ENCODE measurements around the gene LTB4R.

LTB4R gene

GRCh38 chr14:24270537-24271133 lies 40.7 kb upstream of the LTB4R start:
- Histone ChIP-seq H3K4me3 (ENCODE audit: low read depth, low read length) (peak overlapping the region; percentile 65), H3K9me3 (ENCODE audit: severe bottlenecking) (no peaks in the 10 kb centered on the region), H3K36me3 (no peaks in the 10 kb centered on the region), H3K27ac (peak overlapping the region; percentile 94), H3K27me3 (ENCODE audit: insufficient read depth, low read depth, severe bottlenecking) (no peaks in the 10 kb centered on the region)
- DNase-seq: no peak
- no peak for TF ChIP-seq CTCF (IDR thresholded peaks at IDR 0.05; ENCODE audit: low read depth, low read length)

DNA sequence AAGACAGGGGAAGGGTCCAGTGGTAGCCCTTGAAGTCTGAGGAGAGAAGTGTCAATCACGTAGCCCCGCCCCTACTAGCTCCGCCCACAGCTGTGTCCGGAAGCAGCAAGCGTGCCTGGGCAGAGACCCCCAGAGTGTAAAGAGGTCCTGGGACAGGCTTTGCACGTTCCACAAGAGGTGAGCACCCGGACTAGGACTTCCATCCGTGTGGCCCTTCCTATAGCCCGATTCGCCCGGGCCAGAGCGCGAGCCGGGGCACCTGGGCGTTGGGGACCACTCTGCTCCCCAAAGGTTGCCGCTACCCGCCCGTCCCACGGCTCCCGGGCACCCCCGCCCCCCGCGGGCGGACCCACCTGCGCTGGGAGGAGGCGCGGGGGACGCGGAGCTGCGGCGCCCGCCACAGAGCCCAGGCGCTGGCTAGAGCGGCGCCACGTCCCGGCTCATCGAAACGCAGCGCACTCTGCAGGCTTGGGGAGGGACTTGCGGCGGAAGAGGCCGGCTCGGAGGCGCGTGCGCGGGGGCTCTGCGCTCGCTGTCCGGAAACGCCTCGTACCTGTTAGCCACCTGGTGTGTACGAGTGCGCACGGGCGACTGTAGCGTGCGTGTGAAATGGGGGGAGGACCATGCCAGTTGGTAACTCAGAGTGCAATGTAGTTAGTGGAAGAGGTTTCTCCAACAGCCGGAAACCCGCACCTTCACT lies 40.0 kb upstream of the LTB4R start, which contains the start of gene RABGGTA:
TSS of gene RABGGTA (minus strand) at position 464 of the 700 bp plus-strand sequence. CDS start 482 bp downstream, outside the sequence.
- TF ChIP-seq CTCF (IDR thresholded peaks at IDR 0.05; ENCODE audit: low read depth, low read length): peak; percentile 88
- no peaks in the 10 kb centered on the region for H3K36me3 ChIP-seq
- H3K27ac ChIP-seq: peak within 1 kb of the TSS; percentile 94
- H3K9me3 ChIP-seq (ENCODE audit: severe bottlenecking): no peaks in the 10 kb centered on the region
- peak within 1 kb of the TSS; percentile 65 for H3K4me3 ChIP-seq (ENCODE audit: low read depth, low read length)
- DNase-seq: peak; percentile 91
- no peaks in the 10 kb centered on the region for H3K27me3 ChIP-seq (ENCODE audit: insufficient read depth, low read depth, severe bottlenecking)

DNA sequence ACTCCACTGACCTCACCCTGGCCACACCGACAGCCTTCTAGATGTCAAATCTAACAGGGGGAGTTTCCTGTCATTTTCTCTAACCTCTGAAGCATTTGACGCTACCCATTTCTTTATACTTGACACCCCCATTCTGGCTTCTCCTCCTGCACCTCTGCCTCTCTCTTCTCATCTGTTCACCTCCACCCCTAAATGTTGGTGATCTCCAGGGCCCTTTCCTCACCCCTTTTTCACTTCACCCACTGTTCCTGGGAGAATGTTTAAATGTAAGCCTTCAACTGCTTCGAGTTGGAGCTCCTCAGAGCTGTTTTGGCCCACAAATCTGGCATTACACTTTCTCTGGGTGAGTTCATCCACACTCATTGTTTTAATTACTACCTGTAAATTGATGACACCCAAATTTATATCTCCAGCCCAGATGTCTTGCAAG lies 39.5 kb upstream of the LTB4R start:
- no peak for DNase-seq

DNA sequence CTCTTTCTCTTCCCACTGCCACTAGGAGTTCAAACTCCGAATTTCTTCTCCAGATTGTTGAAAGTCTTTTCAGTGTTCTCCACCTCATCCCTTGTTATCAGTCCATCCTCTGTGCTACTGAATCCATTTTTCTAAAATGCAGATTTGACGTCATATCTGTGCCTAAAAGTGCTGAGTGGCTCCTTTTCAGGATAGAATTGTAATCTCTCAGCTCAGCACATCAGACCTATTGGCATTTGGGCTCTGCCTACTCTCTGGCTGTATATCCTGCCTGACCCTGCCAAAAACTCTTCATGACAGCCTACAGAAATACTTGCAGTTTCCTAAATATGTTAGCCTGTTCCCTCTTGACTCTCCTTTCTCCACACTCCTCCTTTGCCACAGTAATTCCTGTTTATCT lies 38.8 kb upstream of the LTB4R start:
- peak overlapping the region; percentile 83; the same call in 1 of the 2 replicates for H3K27ac ChIP-seq
- no peak for TF ChIP-seq CTCF (IDR thresholded peaks at IDR 0.05; ENCODE audit: low read depth, low read length)
- H3K4me3 ChIP-seq (ENCODE audit: low read depth, low read length): no peak overlapping the region

More for the DNA sequence above, 39.5 kb upstream of the LTB4R start:
- H3K4me3 ChIP-seq (ENCODE audit: low read depth, low read length): peak overlapping the region; percentile 65
- H3K27ac ChIP-seq: peak overlapping the region; percentile 94
- no peaks in the 10 kb centered on the region for H3K9me3 ChIP-seq (ENCODE audit: severe bottlenecking)
- H3K27me3 ChIP-seq (ENCODE audit: insufficient read depth, low read depth, severe bottlenecking): no peaks in the 10 kb centered on the region
- H3K36me3 ChIP-seq: no peaks in the 10 kb centered on the region
- no peak for TF ChIP-seq CTCF (IDR thresholded peaks at IDR 0.05; ENCODE audit: low read depth, low read length)

DNA sequence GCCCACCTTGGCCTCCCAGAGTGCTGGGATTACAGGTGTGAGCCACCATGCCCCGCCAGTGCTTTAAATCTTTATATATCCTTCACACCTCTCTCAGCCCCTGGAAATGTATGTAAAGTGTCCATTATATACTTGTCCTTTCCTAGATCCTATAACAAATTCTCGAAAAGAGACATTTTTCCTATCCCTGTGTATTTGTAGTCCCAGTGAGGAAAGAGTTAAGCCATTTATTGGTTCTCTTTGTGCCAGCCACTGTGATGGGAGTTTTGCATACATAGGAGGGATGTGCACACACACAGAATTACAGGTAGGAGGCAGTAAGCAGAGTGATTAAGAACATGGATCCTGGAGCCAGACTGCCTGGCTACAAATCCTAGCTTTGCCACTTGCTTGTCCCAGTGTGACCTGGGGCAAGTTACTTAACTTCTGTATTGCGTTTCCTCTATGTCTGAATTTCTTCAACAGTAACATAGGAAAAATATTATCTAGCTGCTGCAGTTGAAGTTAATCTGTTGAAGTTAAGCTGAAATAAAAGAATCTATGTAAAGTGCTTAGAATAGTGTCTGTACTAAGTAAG lies 37.8 kb upstream of the LTB4R start:
- no peak overlapping the region; the same call in 1 of the 2 replicates for H3K4me3 ChIP-seq (ENCODE audit: low read depth, low read length)
- peak overlapping the region; percentile 83 for H3K27ac ChIP-seq
- no peaks in the 10 kb centered on the region for H3K9me3 ChIP-seq (ENCODE audit: severe bottlenecking)
- peak; percentile 84 for TF ChIP-seq CTCF (IDR thresholded peaks at IDR 0.05; ENCODE audit: low read depth, low read length)
- peak; percentile 80 for DNase-seq
- H3K36me3 ChIP-seq: no peaks in the 10 kb centered on the region
- no peaks in the 10 kb centered on the region for H3K27me3 ChIP-seq (ENCODE audit: insufficient read depth, low read depth, severe bottlenecking)

More for the DNA sequence above, 38.8 kb upstream of the LTB4R start:
- DNase-seq: no peak
- Histone ChIP-seq H3K9me3 (ENCODE audit: severe bottlenecking) (no peaks in the 10 kb centered on the region), H3K27me3 (ENCODE audit: insufficient read depth, low read depth, severe bottlenecking) (no peaks in the 10 kb centered on the region), H3K36me3 (no peaks in the 10 kb centered on the region)

Data from WERI-Rb-1 (cell line).